Naive thymus-derived CD4-positive, alpha-beta T cell (primary cell): ENCODE results near the gene NAV1. TPM values are rescaled to one million over a fixed set of nuclear protein-coding genes. Genes with fewer than 3 reads are reported as not detected.

Experiments used
- ATAC-seq: fragments of 150-1000 bp; cut with Tn5 transposase; 2 replicates; pipeline ENCODE4 v1.10.0; 2021; ENCODE audit warnings: mild to moderate bottlenecking, moderate library complexity
- CTCF ChIA-PET: fragments of 350-600 bp; sonication (Branson Sonifier 250); formaldehyde crosslinking; loops from one replicate; lab custom pipeline; 2021; ENCODE audit warnings: antibody characterized with exemption; lab: Charles Lee
- POLR2A ChIA-PET: fragments of 350-600 bp; sonication (Branson Sonifier 250); formaldehyde crosslinking; loops from one replicate; lab custom pipeline; 2021; ENCODE audit warnings: antibody characterized with exemption, inconsistent platforms; lab: Charles Lee
- DNase-seq, 9 donors: peaks; one replicate each; pipeline versions ENCODE4 v3.0.0 to v3.0.0-alpha.2; 2020 to 2022; ENCODE audit warnings: mixed read lengths in 1 of 9
- H3K27ac ChIP-seq: one replicate; pipeline ENCODE4 v1.7.0; 2013; ENCODE audit warnings: mild to moderate bottlenecking, low read depth, low read length, moderate library complexity
- H3K27me3 ChIP-seq, 2 donors: one replicate each; pipeline ENCODE4 v1.7.0; 2013; ENCODE audit warnings: low read length in 2 of 2, mild to moderate bottlenecking in 2 of 2, moderate library complexity in 2 of 2; ENCODE audit not compliant: control insufficient read depth in 2 of 2, insufficient read depth in 2 of 2
- H3K36me3 ChIP-seq, 3 experiments: 1 replicate in 2 of 3; 2 replicates in 1 of 3; pipeline ENCODE4 v1.7.0; 2013; ENCODE audit warnings: low read length in 3 of 3, mild to moderate bottlenecking in 3 of 3, moderate library complexity in 1 of 3; ENCODE audit not compliant: insufficient read depth in 3 of 3, control insufficient read depth in 2 of 3
- H3K4me1 ChIP-seq, 2 donors: one replicate each; pipeline ENCODE4 v1.7.0; 2013; ENCODE audit warnings: low read length in 2 of 2, mild to moderate bottlenecking in 2 of 2, moderate library complexity in 1 of 2; ENCODE audit not compliant: control insufficient read depth in 2 of 2, insufficient read depth in 2 of 2
- H3K4me3 ChIP-seq: 2 replicates; pipeline ENCODE4 v1.7.0; 2013; ENCODE audit warnings: mild to moderate bottlenecking, low read length
- H3K9me3 ChIP-seq, 3 experiments: 1 replicate in 2 of 3; 2 replicates in 1 of 3; pipeline ENCODE4 v1.7.0; 2013; ENCODE audit warnings: low read length in 3 of 3; ENCODE audit not compliant: control insufficient read depth in 2 of 3
- H3K27ac Mint-ChIP-seq, 9 donors: one replicate each; pipeline ENCODE4 v1.8.0; 2020 to 2022; ENCODE audit warnings: mixed read lengths in 9 of 9, mild to moderate bottlenecking in 8 of 9, moderate library complexity in 5 of 9, inconsistent platforms in 2 of 9
- H3K27me3 Mint-ChIP-seq, 5 donors: one replicate each; pipeline ENCODE4 v1.8.0; 2021 to 2022; ENCODE audit warnings: mixed read lengths in 5 of 5, mild to moderate bottlenecking in 1 of 5
- H3K36me3 Mint-ChIP-seq, 5 donors: one replicate each; pipeline ENCODE4 v1.8.0; 2020 to 2022; ENCODE audit warnings: mixed read lengths in 5 of 5, mild to moderate bottlenecking in 3 of 5, inconsistent platforms in 1 of 5
- H3K4me1 Mint-ChIP-seq, 7 donors: one replicate each; pipeline ENCODE4 v1.8.0; 2020 to 2022; ENCODE audit warnings: mixed read lengths in 7 of 7, mild to moderate bottlenecking in 3 of 7, inconsistent platforms in 1 of 7
- H3K4me3 Mint-ChIP-seq, 10 donors: one replicate each; pipeline ENCODE4 v1.8.0; 2020 to 2022; ENCODE audit warnings: mild to moderate bottlenecking in 10 of 10, mixed read lengths in 10 of 10, moderate library complexity in 6 of 10, inconsistent platforms in 2 of 10
- H3K9me3 Mint-ChIP-seq, 11 donors: one replicate each; pipeline ENCODE4 v1.8.0; 2020 to 2022; ENCODE audit warnings: mixed read lengths in 11 of 11, mild to moderate bottlenecking in 4 of 11, inconsistent platforms in 1 of 11, moderate library complexity in 1 of 11
- intact Hi-C, 2 donors: fragments of 100-400 bp; cut with micrococcal nuclease; formaldehyde crosslinking; loops; one replicate each; pipeline ENCODE4 v1.15.1; 2023
- polyA plus RNA-seq, 2 donors: library from polyadenylated mRNA; unstranded; fragments of 300-500 nt; fragmentation: Illumina TruSeq; gene quantifications; one replicate each; pipeline ENCODE4 v1.2.3, GENCODE V29; 2021
- total RNA-seq, 6 experiments: library from RNA in 5 of 6; stranded (reverse) in 5 of 6; gene quantifications; 1 replicate in 5 of 6; 2 replicates in 1 of 6; pipeline ENCODE4 v1.2.3 and lab custom pipeline; 2021 to 2026

NAV1 gene
- total and polyA plus RNA-seq, 7 experiments from 2014 or later, result 0.18 to 10.8 (median 2.6) TPM

DNA sequence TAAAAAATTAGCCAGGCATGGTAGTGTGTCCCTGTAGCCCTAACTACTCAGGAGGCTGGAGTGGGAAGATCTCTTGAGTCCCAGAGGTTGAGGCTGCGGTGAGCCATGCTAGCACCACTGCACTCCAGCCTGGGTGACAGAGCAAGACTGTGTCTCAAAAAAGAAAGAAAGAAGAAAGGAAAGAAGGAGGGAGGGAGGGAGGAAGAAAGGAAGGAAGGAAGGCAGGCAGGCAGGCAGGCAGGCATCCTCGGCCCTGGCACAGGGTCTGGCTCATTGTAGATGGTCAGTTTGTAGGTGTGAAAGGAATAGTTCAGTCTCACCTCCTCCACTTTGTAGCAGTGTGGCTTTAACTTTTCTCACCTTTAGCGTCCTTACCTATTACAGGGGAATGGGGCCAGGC lies 25.0 kb downstream of the NAV1 start:
- no peak for DNase-seq
- Histone ChIP-seq H3K4me3 (no peak overlapping the region), H3K27ac (no peak overlapping the region), H3K9me3 (no peaks in the 10 kb centered on the region), H3K4me1 (no peaks in the 10 kb centered on the region), H3K27me3 (no peaks in the 10 kb centered on the region), H3K36me3 (no peaks in the 10 kb centered on the region)
- POLR2A ChIA-PET, result no interaction called here
- Mint-ChIP-seq H3K27ac (no peak overlapping the region), H3K36me3 (no peaks in the 10 kb centered on the region), H3K4me1 (peaks cover 0 to 6% (median 3%) of the 10 kb centered on the region in 7 donors), H3K27me3 (no peaks in the 10 kb centered on the region), H3K4me3 (no peak overlapping the region), H3K9me3 (no peaks in the 10 kb centered on the region)
- intact Hi-C loops, result no loop called here
- ATAC-seq, result no peak
- CTCF ChIA-PET, result no interaction called here

DNA sequence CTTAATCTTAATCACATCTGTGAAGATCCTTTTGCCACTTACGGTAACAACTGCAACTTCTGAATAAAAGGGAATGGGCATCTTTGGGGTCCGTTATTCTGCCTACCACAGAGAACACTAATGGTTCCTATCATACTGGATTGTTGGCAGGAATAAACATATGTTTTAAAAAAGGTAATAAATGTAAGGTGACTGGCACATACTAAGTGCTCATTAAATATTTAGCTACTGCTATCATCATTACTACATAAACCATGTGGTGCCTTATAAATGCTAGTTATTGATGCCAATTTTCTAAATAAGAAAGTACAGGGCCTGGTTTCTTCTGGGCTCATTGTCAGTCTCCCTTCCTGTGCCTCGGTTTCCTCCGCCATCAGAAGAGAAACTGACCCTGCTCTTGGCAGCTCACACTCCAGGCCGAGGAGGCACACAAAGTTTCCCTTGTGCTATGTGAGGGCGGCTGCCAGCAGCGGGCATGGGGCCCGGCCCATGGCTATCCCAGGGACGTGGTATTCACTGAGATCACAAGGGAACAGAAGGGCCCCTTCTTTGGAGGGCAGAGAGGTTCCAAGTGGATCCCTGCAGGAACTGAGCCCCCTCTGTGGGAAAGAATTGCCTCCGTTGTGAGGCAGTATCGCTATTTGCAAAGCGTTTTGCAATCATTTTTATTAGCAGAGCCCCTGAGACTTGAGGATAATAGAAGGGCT lies 26.2 kb downstream of the NAV1 start:
- Histone ChIP-seq H3K4me3 (no peak overlapping the region), H3K9me3 (no peaks in the 10 kb centered on the region), H3K27me3 (no peaks in the 10 kb centered on the region), H3K36me3 (no peaks in the 10 kb centered on the region), H3K27ac (no peak overlapping the region), H3K4me1 (no peaks in the 10 kb centered on the region)
- no peak overlapping the region for H3K27ac Mint-ChIP-seq
- H3K27me3 Mint-ChIP-seq, result no peaks in the 10 kb centered on the region
- ATAC-seq, result no peak
- CTCF ChIA-PET, result no interaction called here
- H3K4me1 Mint-ChIP-seq, result no peaks in the 10 kb centered on the region
- intact Hi-C loops, result no loop called here
- no peaks in the 10 kb centered on the region for H3K36me3 Mint-ChIP-seq
- H3K4me3 Mint-ChIP-seq, result no peak overlapping the region
- POLR2A ChIA-PET, result no interaction called here
- H3K9me3 Mint-ChIP-seq, result no peaks in the 10 kb centered on the region
- DNase-seq, result no peak

- Histone ChIP-seq H3K9me3 (no peaks in the 10 kb centered on the region), H3K27me3 (no peaks in the 10 kb centered on the region), H3K27ac (no peak overlapping the region), H3K4me1 (no peaks in the 10 kb centered on the region), H3K4me3 (no peak overlapping the region), H3K36me3 (no peaks in the 10 kb centered on the region)
- no peak for ATAC-seq
- CTCF ChIA-PET, result no interaction called here
- Mint-ChIP-seq H3K36me3 (no peaks in the 10 kb centered on the region), H3K9me3 (no peaks in the 10 kb centered on the region), H3K4me3 (no peak overlapping the region), H3K27ac (no peak overlapping the region), H3K4me1 (no peaks in the 10 kb centered on the region), H3K27me3 (no peaks in the 10 kb centered on the region)
- intact Hi-C loops, result no loop called here
- DNase-seq, result no peak
- POLR2A ChIA-PET, result no interaction called here
Measured at GRCh38 chr1:201565771-201566528, 27.0 kb downstream of the NAV1 start.

- H3K4me3 Mint-ChIP-seq, result no peak overlapping the region
- no peaks in the 10 kb centered on the region for H3K4me1 Mint-ChIP-seq
- no peaks in the 10 kb centered on the region for H3K36me3 Mint-ChIP-seq
- H3K4me1 ChIP-seq, result no peaks in the 10 kb centered on the region
- ChIA-PET CTCF (no interaction called here), POLR2A (no interaction called here)
- intact Hi-C loops, result no loop called here
- DNase-seq (no peak), ATAC-seq (no peak)
- H3K9me3 Mint-ChIP-seq, result no peaks in the 10 kb centered on the region
- H3K27ac Mint-ChIP-seq, result no peak overlapping the region
- no peaks in the 10 kb centered on the region for H3K36me3 ChIP-seq
- no peaks in the 10 kb centered on the region for H3K27me3 ChIP-seq
- no peak overlapping the region for H3K4me3 ChIP-seq
- no peaks in the 10 kb centered on the region for H3K9me3 ChIP-seq
- no peaks in the 10 kb centered on the region for H3K27me3 Mint-ChIP-seq
- no peak overlapping the region for H3K27ac ChIP-seq
Measured at GRCh38 chr1:201566529-201566823, 27.5 kb downstream of the NAV1 start.

DNA sequence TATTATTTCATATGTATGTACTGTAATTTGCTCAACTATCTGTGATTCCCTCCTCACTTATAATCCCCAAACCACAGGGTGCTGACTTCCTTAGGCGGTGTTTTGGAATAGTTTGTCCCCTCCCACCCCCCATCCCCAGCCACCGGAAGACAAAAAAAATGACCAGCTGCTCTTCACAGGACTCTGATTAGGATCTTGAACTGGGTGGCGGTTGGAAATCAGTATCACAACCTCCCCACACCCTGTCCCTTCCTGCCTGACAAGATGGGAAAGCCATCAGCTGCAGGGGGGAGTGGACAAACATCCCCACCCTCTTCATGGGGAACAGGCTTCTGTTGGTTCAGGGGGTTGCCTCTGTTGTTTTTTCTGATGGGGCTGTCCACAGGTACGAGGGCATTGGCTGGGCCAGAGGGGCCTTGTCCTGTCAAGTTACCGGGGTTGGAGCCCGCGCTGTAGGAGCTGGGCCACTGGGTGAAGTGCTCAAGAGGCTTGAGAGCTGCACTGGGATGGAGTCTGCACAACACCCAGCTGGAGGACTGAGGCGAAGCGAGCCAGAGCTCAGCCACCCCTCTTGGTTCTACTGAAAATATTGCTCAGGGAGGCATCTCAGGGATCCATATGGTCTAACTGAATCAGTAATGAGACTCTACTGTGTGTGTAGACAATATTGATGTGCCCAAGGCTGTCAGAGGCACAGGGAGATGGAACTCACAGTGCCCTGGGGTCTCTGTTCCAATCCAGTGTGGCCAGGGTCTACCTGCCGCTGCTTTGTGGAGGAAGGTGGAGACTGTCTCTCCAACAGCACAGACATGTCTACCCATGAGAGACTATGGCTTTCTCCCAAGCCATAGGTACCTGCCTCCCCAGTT lies 28.2 kb downstream of the NAV1 start:
- ChIA-PET POLR2A (no interaction called here), CTCF (no interaction called here)
- H3K27me3 ChIP-seq, result no peaks in the 10 kb centered on the region
- no peaks in the 10 kb centered on the region for H3K4me1 ChIP-seq
- DNase-seq (no peak), ATAC-seq (no peak)
- Mint-ChIP-seq H3K4me1 (no peaks in the 10 kb centered on the region), H3K4me3 (no peak overlapping the region), H3K9me3 (no peaks in the 10 kb centered on the region), H3K36me3 (no peaks in the 10 kb centered on the region), H3K27me3 (no peaks in the 10 kb centered on the region), H3K27ac (no peak overlapping the region)
- intact Hi-C loops, result no loop called here
- no peak overlapping the region for H3K27ac ChIP-seq
- H3K36me3 ChIP-seq, result no peaks in the 10 kb centered on the region
- no peaks in the 10 kb centered on the region for H3K9me3 ChIP-seq
- H3K4me3 ChIP-seq, result no peak overlapping the region

- Mint-ChIP-seq H3K27ac (no peak overlapping the region), H3K27me3 (no peaks in the 10 kb centered on the region), H3K4me3 (no peak overlapping the region), H3K36me3 (no peaks in the 10 kb centered on the region), H3K4me1 (peaks cover 0 to 7% (median 6%) of the 10 kb centered on the region in 7 donors), H3K9me3 (no peaks in the 10 kb centered on the region)
- Histone ChIP-seq H3K4me3 (no peak overlapping the region), H3K4me1 (no peaks in the 10 kb centered on the region), H3K27me3 (no peaks in the 10 kb centered on the region), H3K9me3 (no peaks in the 10 kb centered on the region), H3K36me3 (no peaks in the 10 kb centered on the region), H3K27ac (no peak overlapping the region)
- no peak for ATAC-seq
- intact Hi-C loops, result no loop called here
- CTCF ChIA-PET, result no interaction called here
- DNase-seq, result no peak
- POLR2A ChIA-PET, result no interaction called here
Measured at GRCh38 chr1:201568265-201568664, 29.3 kb downstream of the NAV1 start.
